Skin of body (tissue), 2 donors: ENCODE results near the gene ADAMTSL1. TPM values are rescaled to one million over a fixed set of nuclear protein-coding genes. Genes with fewer than 3 reads are reported as not detected.

Experiments
- DNase-seq: peaks from one replicate; lab custom pipeline; 2025; lab: John Stamatoyannopoulos, UW
- total RNA-seq: library from RNA; depleted of rRNA; stranded (reverse); fragments of >200 nt; gene quantifications from one replicate; pipeline ENCODE4 v1.2.3, GENCODE V29; 2014

Gene ADAMTSL1
- total RNA-seq, 1 donor from 2014 or later = 37.1 TPM

DNA sequence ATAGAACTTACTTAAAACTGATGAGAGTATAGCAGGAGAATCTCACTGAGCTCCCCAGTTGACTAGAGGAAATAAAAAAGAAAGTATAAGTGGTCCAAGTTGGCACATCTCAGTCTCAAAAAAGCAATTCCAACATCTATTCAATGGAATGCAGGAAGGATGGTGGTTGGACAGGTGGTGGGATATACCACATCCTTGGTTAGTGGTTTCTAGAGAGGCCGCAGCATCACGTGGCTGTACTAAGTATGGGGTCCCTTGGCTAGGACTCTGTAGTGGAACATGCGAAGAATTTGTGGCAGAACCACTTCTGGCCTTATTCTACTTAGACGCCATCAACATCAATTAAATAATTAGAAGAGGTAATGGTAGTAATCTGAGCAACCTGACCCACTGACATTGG, 326.6 kb downstream of the ADAMTSL1 start:
- DNase-seq = no peak

DNA sequence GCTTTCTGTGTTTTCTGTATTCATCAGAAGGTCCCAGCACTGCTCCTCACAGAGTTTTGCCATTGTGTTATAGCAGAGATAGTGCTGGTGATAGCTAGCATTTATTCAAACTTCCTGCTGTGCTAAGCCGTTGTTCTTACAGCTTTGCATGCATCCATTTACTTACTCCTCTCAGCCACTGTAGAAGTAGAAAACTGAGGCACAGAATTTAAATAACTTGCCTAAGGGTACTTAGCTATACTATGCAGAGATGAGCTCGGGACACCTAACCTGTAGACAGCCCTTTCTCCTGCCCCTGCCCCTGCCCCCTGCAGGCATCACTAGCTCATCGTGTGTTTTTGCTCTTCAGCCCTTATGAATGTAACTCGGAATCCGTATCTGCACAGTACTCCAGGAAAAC, 331.4 kb downstream of the ADAMTSL1 start:
- DNase-seq = no peak

DNA sequence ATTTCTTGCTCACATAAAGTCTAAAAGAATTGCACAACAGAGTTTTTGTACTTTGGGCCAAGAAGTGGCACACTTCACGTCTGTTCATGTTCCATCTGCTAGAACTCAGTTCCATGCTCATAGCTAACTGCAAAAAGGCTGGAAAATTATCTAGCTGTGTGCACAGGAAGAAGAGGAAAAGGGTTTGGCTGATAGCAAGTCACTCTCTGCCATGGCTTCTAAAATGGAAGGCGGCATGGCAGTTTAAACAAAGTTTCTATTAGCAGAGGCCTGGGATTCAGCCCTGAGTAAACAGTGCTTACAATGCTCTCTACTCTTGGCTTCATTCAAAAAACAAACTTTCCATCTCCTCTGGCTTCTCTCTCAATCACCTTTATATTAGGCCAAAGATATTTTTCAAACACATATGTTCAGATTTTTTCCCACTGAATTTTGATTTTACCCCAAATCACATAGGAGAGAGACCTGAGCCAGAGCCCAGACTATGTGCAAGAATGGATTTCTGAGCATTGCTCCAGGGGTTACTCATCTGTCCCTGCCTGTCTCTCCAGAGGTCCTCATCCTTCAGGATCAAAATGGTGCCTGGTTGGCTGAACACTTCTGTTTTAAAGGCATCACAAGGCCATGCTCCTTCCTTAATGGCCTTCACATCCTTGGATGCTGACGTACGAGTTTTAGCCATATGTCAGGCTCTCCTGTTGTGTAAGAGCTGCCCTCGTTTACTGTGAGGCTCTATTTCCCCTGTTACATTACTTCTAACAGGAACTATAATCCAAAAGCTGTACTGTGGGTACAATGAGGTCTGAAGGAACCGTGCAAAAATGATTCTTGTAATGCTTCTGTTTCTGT, 332.5 kb downstream of the ADAMTSL1 start:
- no peak for DNase-seq

DNA sequence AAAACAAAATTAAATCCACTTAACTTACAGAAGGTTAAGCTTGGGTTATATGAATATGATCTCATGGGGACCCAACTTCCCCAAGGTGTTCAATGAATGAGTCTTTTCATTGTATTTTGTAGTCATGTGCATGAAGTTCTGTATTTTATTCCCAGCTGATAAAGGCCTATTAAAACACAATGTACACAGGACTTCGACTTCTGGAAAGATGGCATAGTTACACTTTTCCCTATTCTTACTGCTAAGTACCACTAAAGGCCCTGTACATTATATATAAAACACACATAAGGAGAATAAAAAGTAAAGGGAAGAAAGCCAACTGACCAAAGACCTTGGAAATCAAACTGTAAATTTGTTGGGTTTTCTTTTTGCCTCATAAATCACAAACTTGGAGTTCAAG, 336.6 kb downstream of the ADAMTSL1 start:
- no peak for DNase-seq

DNA sequence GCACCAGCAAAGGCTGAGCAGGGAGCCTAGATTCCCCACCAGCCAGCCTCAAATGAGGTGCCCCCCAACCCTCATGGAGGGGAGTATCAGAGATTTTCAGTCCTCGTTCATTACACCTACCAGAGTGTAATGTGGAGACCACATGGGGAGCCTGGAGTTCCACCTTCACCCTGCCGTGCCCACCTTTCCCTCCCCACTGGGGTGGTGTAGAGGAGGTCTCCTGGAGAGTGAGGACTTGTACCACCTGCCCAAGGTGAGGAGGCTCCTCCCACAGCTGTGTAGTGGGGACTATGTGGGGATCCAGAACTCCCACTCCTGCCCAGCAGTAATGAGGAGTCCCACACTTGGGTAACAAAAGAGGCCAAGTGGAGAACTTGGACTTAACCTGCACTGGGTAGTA, 337.2 kb downstream of the ADAMTSL1 start:
- DNase-seq = no peak

DNA sequence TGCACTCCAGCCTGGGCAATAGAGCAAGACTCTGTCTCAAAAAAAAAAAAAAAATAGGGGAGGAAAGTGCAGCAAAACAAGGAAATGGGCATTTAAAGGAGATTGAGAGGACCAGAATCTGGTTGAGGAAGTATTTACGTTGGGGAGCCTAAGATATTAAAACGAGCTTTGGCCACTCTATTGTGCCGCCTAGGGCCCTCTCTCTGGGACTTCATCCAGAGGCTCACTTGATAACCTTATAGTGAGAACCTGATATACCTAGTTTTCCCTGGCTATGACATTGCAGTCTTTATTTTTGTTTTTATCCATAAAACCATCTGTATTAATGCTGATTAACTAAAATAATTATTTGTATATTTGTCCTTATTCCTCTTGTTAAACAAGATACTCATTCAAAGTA, 345.5 kb downstream of the ADAMTSL1 start:
- DNase-seq = no peak

DNA sequence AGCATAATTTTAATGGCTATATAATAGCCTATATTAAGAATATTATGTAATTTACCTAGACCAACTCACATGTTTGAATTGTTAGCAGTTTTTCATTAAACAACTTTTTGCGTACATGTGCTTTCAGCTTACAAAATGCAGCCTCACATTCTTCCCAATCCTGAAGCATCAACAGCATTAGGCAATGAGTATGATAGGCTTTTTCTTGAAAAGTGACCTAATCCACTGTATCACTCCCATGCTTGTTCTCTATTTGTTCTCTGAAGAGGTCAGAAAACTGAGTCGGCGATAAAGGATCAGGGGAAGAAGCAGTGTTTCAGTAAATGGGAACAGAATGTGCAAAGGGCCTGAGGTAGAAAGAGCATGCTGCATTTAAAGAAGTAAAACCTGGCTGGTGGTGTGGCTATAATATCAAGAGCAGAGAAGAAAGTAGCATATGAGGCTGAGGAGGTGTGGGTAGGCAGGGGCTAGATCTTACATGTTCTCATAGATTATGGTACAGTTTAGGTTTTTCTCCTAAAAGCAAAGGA, 346.7 kb downstream of the ADAMTSL1 start:
- no peak for DNase-seq

DNA sequence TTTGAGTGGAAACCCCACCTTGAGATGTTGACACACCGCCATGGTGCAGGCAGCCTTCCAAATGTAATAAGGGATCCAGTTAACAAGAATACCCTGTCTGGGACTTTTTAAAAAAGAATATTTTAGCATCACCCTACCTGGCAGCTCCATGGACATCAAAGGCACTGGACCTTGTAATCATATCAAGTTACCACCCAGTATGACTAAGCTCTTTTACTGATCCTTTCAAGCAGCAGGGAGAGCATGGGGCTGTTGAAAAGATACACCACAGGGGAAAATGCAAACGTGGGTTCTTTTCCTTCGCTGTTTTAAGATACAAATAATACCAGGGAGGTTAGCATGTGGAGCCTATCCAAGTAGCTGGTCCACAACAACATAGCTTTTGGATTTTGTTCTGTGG, 347.8 kb downstream of the ADAMTSL1 start:
- DNase-seq = no peak

DNA sequence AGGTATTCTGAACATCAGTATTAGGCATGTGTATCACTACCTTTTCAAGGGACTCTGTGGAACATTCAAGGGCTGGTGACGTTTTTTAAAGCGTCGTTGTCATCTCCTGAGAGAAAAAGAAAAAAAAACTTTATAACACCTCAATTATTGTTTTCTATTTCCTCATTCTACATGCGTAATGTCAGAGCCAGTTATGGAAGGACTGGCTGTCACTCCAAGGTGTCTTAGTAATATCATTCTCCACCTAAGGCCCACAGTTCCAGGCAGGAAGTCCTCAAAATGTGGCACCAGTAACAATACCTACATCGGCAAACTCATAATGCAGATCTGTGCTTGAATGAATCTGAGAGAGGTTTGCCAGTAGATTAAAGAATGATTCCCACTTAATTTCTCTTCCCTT, 348.9 kb downstream of the ADAMTSL1 start:
- DNase-seq = no peak

DNA sequence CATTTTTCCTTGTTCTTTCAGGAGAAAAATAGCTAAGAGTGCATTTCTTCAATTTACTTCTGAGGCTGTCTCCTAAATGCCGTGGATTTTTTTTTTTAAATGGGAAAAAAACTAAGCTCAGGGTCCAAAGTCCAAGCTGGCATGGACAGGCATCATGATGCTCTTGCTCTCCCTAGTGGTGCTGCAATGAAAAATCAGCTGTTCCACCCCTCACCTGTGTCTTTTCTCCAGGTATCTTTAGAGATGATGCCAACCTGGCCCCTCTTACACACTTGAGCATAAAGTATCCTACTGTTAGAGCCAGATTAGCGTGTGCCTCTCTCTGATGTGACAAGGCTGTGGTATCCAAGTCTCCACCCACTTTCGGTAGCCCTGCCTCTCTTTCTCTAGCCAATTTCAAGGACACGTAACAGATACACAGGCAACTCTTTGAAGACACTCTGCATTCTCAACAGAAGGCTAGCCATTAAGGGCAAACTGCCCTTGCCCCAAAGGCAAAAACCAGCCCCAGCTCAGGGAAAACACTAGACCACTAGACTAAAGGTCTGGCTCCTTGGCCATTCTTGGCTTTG, 350.2 kb downstream of the ADAMTSL1 start:
- DNase-seq = no peak

DNA sequence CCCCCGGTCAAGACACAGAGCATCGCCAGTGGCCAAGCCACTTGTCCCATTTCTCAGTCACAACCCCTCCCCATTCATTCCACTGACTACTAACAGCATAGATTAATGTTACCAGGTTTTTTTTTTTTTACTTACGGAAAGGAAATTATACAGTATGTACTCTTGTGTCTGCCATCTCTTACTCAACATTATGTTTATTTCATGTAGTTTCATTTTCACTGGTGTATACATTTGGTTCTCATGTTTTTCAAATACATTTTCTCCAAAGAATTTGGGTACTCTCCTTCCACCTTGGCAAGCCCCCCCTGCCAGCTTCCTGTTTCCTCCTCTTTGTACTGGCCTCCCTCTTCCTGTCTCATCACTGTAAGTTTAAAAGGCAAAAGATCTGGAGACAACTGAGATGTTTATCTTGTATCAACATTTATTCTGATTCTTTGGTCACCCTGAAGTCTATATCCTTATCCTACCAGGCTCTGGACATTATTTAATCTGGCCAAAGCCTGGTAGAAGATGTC, 351.8 kb downstream of the ADAMTSL1 start:
- DNase-seq = no peak

DNA sequence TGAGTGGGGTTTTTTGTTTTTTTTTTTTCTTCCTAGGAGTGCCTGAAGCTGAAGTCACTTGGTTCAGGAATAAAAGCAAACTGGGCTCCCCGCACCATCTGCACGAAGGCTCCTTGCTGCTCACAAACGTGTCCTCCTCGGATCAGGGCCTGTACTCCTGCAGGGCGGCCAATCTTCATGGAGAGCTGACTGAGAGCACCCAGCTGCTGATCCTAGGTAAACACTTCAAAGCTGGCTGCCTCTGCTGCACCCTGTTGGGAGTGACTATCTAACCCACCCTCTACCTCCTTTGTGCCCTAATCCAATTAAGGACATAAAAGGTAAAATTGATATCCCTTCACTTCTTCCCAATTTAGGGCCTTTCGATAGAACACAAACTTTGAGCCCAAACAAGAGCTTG, 352.3 kb downstream of the ADAMTSL1 start:
- DNase-seq = no peak

DNA sequence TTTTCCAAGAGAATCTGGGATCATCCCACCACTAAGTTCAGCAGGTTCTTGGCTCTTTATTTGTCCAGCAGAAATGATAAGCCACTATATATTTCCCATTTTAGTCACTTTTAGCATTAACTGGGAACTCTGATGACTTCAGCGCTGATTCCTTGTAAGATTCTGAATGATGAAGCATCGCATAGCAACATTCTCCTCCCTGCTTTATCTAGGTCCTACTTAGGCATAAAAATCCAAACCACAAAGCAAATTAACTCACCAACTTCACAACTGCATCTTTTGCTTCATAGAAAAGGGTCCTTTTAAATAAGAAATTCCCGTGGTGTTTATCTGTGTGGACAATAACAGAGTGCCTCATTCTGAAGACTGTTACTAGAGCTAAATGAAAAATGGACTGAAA, 355.1 kb downstream of the ADAMTSL1 start:
- no peak for DNase-seq

DNA sequence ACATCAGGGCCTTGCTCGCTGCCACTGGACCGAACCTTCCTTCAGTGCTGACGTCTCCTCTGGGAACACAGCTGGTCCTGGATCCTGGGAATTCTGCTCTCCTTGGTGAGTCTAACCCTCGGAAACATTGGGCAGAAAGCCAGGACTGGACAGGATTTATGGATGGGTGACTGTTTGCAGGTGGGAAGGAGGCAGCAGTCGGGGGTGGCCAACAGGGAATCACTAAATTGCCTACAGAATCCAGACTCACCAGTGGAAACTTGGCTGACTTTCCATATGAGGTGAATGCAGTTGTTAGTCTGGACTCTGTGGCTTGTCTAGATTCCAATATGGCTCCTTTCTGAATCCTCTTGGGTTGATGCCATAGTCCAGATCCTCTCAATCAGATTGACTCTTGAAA, 355.9 kb downstream of the ADAMTSL1 start:
- DNase-seq = no peak

DNA sequence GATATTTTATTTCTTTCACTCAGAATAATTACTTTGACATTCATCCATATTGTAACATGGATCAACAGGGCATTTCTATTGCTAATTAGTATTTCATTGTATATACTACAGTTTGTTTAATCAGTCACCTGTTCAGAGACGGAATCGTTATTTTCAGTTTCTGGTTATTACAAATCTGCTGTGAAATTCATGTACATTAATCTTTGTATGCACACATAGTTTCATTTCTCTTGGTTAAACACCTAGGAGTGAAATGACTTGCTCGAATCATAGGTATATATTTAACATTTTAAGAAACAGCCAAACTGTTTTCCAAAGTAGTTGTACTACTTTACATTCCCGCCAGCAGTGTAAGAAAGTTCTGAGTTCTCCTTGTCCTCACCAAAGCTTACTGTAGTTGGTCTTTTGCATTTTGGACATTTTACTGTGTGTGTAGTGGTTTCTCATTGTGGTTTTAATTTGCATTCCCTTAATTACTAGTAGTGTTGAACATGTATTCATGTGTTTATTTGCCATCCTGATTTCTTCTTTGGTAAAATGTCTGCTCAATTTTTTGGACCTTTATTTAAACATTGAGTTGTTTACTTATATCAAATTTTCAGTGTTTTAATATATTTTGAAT, 360.9 kb downstream of the ADAMTSL1 start:
- no peak for DNase-seq

DNA sequence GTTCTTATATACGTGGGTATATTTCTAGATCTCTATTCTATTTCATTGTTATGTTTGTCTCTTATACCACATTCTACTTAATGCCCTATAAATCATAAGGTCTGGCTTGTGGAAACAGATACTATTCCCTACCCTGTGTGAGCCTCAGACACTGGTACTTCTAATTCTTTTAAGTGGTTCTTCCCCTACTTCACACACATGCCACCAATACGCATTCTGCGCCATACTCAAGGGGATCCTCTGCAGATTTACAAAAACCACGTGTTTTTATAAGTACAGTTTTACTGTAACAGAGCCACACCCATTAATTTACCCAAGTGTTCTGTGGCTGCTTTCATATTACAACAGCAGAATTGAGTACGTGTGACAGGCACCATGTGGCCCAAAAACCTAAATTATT, 363.4 kb downstream of the ADAMTSL1 start:
- no peak for DNase-seq

DNA sequence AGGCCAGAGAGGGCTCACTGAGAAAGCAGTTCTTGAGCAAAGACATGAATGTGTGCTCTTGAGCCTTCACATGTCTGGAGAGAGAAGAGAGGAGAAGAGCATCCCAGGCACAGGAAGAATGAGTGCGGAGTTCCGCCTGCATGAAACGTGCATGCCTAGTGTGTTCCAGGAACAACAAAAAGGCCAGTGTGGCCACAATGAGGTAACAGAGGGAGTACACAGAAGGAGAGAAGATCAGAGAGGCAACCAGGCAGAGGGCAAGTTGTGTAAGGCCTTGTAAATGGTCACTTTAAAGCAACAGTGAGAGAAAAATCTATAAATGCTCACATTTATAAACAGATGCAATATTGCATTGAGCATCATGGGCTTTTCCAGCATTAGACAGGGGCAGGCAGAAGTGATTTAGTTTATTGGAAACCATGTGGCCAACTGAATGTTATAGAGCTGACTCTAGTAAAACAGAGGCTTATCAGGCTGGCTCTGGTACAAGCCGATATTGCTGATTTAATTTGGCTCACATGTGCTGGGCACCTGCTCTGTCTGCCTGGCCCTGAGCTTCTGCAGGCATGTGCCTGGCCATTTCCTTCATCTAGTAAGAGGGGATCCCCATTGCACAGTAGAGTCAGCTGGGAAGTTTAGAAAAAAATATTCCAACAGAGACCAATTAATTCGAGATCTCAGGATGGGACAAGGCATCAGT, 373.8 kb downstream of the ADAMTSL1 start:
- no peak for DNase-seq

DNA sequence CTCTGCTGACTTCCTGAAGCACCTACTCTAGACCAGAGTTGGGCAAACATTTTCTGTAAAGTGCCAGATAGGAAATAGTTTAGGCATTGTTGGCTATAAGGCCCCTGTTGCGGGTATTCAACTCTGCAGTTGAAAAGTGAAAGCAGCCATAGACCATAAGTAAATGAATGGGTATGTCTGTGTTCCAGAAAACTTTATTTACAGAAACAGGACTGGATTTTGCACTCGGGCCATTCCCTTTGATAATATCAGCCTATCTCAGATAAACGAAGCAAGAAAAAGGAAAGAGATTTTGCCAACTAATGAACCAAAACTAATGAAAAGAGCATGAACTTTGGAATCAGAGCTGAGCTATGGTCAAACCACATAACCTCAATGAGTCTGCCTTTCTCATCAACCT, 374.7 kb downstream of the ADAMTSL1 start:
- DNase-seq = no peak

DNA sequence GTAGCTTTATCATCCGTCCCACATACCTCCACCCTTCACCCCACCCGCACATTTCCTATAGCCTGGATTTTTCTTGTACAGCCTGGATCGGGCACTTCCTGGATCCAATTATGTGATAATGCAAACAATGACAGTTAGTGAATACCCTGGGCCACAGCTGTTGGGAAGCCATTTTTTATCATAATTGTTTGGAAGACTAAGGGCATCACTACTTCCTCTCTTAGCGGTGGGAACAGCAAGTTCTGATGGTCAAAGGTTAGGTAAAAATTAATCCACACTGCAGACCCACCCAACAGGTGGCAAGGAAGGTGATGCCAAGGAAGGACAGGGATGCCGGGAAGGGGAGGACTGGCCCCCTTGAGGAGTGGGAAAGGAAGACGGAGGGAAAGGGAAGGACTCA, 375.3 kb downstream of the ADAMTSL1 start:
- DNase-seq = no peak

DNA sequence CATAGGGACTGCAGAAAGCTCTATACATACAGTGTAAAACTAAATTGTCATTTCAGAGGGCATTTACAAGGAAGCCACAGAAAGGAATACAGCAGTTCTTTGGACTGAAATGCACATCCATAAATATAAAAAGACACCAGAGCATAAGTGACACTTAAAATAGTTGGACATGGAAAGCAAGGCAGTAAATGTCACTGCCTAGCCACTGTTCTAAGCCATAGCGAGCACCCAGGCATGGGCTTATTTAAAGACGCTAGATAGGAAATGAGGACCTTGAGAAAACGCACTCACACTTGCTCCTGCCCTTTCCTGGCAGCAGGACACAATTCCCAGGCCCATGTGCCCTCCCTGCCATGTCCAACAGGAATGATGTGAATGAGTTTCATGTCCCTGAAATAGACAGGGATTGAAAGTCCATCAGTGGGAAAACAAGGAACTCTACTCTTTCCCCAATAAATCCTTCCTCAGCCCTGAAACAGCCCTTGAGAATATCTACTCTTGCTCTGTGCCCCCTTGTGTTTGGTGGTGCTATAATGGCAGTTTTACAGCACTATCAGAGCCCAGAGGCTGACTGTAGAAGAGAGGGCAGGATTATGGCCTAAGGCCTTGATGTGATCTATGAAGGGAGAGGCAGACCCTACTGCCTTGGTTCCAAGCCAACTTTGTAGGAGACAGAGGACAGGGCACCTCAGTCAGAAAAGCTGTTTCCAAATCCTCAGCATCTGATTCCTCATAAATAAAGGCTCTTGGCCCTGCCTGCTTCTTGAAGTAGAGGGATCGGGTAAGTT, 376.1 kb downstream of the ADAMTSL1 start:
- no peak for DNase-seq
